Endometrium (tissue), 2 donors: ENCODE results near the gene TSEN34.
"Not testable (repeated sequence)": the region's sequence is repeated elsewhere in the genome, so short reads cannot be mapped to it uniquely, and the experiment has no call there.

Source experiments
- FAIRE-seq: peaks from 2 replicates; lab custom pipeline; 2012; peaks lifted over from hg19 to GRCh38; lab: Jason Lieb, UNC
- donor health status: control.
- donor health status: control.

TSEN34 gene

GRCh38 chr19:54162241-54162805, 28.8 kb upstream of the TSEN34 start:
- FAIRE-seq = no peak

- FAIRE-seq = no peak
Measured at GRCh38 chr19:54162884-54163283, 28.2 kb upstream of the TSEN34 start.

- no peak for FAIRE-seq
Measured at GRCh38 chr19:54164369-54165068, 26.6 kb upstream of the TSEN34 start.

- no peak for FAIRE-seq
Measured at GRCh38 chr19:54165222-54165621, 25.9 kb upstream of the TSEN34 start.

GRCh38 chr19:54168174-54168917, 22.8 kb upstream of the TSEN34 start:
- no peak for FAIRE-seq

- no peak for FAIRE-seq
Measured at GRCh38 chr19:54169149-54169740, 21.9 kb upstream of the TSEN34 start.

- not testable (repeated sequence) for FAIRE-seq
Measured at GRCh38 chr19:54171736-54172431, 19.2 kb upstream of the TSEN34 start.

- no peak for FAIRE-seq
Measured at GRCh38 chr19:54172471-54173358, 18.4 kb upstream of the TSEN34 start, which contains the start of gene TMC4. TSS of gene TMC4 (minus strand) at chr19:54173160. CDS start at chr19:54173117, 43 bp downstream.

- FAIRE-seq = no peak
Measured at GRCh38 chr19:54173359-54173699, 17.8 kb upstream of the TSEN34 start.

- no peak for FAIRE-seq
Measured at GRCh38 chr19:54173951-54174834, 16.9 kb upstream of the TSEN34 start.

GRCh38 chr19:54178581-54179261, 12.4 kb upstream of the TSEN34 start:
- FAIRE-seq = no peak

GRCh38 chr19:54179262-54179852, 11.8 kb upstream of the TSEN34 start:
- no peak for FAIRE-seq

- no peak for FAIRE-seq
Measured at GRCh38 chr19:54179921-54180461, 11.1 kb upstream of the TSEN34 start.

- FAIRE-seq = no peak
Measured at GRCh38 chr19:54180691-54181091, 10.4 kb upstream of the TSEN34 start.

GRCh38 chr19:54181894-54182293, 9.2 kb upstream of the TSEN34 start:
- not testable (repeated sequence) for FAIRE-seq

- no peak for FAIRE-seq
Measured at GRCh38 chr19:54183431-54183830, 7.7 kb upstream of the TSEN34 start.

GRCh38 chr19:54186351-54186750, 4.8 kb upstream of the TSEN34 start:
- no peak for FAIRE-seq

- no peak for FAIRE-seq
Measured at GRCh38 chr19:54186934-54187381, 4.2 kb upstream of the TSEN34 start.
